Stimulated activated naive CD8-positive, alpha-beta T cell treated with anti-CD3 and anti-CD28 coated beads, Interleukin-15, amount 100 ng/mL, for 72 hours (primary cell): ENCODE measurements around the gene WDR74.
"Not testable (repeated sequence)": the region's sequence is repeated elsewhere in the genome, so short reads cannot be mapped to it uniquely, and the experiment has no call there.

ENCODE experiments used
- ATAC-seq: fragments of 150-1000 bp; cut with Tn5 transposase; 2 replicates; pipeline ENCODE4 v1.10.0; 2021; ENCODE audit warnings: mild to moderate bottlenecking, moderate library complexity
- DNase-seq, 2 donors: peaks; one replicate each; pipeline ENCODE4 v3.0.0; 2021 to 2022
- H3K27ac Mint-ChIP-seq, 2 donors: one replicate each; pipeline ENCODE4 v1.8.0; 2022; ENCODE audit warnings: mild to moderate bottlenecking in 2 of 2, mixed read lengths in 2 of 2, moderate library complexity in 2 of 2
- H3K27me3 Mint-ChIP-seq: one replicate; pipeline ENCODE4 v1.8.0; 2022; ENCODE audit warnings: mixed read lengths
- H3K4me1 Mint-ChIP-seq: one replicate; pipeline ENCODE4 v1.8.0; 2022; ENCODE audit warnings: mild to moderate bottlenecking, mixed read lengths
- H3K4me3 Mint-ChIP-seq, 2 donors: one replicate each; pipeline ENCODE4 v1.8.0; 2022; ENCODE audit warnings: mild to moderate bottlenecking in 2 of 2, mixed read lengths in 2 of 2, moderate library complexity in 1 of 2
- H3K9me3 Mint-ChIP-seq, 2 donors: one replicate each; pipeline ENCODE4 v1.8.0; 2022; ENCODE audit warnings: mixed read lengths in 2 of 2

The WDR74 gene

GRCh38 chr11:62831520-62832335, 7.7 kb downstream of the WDR74 start, which contains the start of gene STX5:
Gene STX5 (minus strand): TSS chr11:62832051. CDS start chr11:62831243, 808 bp downstream.
- peak within 1 kb of the TSS; percentile 98 to 100 for H3K27ac Mint-ChIP-seq
- no peaks in the 10 kb centered on the region for H3K27me3 Mint-ChIP-seq
- DNase-seq (peak; percentile 99), ATAC-seq (peak; percentile 94)
- peak within 1 kb of the TSS; percentile 91 for H3K4me3 Mint-ChIP-seq
- H3K4me1 Mint-ChIP-seq: peaks cover 62% of the 10 kb centered on the region
- H3K9me3 Mint-ChIP-seq: no peaks in the 10 kb centered on the region

GRCh38 chr11:62830904-62831519, 8.4 kb downstream of the WDR74 start:
- peaks cover 57% of the 10 kb centered on the region for H3K4me1 Mint-ChIP-seq
- no peaks in the 10 kb centered on the region for H3K27me3 Mint-ChIP-seq
- H3K27ac Mint-ChIP-seq: peak overlapping the region; percentile 98 to 100
- H3K9me3 Mint-ChIP-seq: no peaks in the 10 kb centered on the region
- no peak for DNase-seq
- no peak for ATAC-seq
- H3K4me3 Mint-ChIP-seq: peak overlapping the region; percentile 91

GRCh38 chr11:62828130-62828529, 11.3 kb downstream of the WDR74 start:
- not testable (repeated sequence) for H3K27ac Mint-ChIP-seq, DNase-seq, ATAC-seq, H3K9me3 Mint-ChIP-seq, H3K27me3 Mint-ChIP-seq, H3K4me3 Mint-ChIP-seq
- H3K4me1 Mint-ChIP-seq: peaks cover 49% of the 10 kb centered on the region

- no peaks in the 10 kb centered on the region for H3K9me3 Mint-ChIP-seq
- no peak for ATAC-seq
- no peak overlapping the region for H3K4me3 Mint-ChIP-seq
- H3K27ac Mint-ChIP-seq: peak overlapping the region in 1 of 2 donors; percentile 93
- no peak for DNase-seq
- H3K4me1 Mint-ChIP-seq: peaks cover 18% of the 10 kb centered on the region
- no peaks in the 10 kb centered on the region for H3K27me3 Mint-ChIP-seq
Measured at GRCh38 chr11:62823677-62824076, 15.7 kb downstream of the WDR74 start.

GRCh38 chr11:62817129-62817528, 22.3 kb downstream of the WDR74 start:
- no peak for DNase-seq

GRCh38 chr11:62816557-62816956, 22.8 kb downstream of the WDR74 start:
- H3K4me1 Mint-ChIP-seq: no peaks in the 10 kb centered on the region
- H3K9me3 Mint-ChIP-seq: no peaks in the 10 kb centered on the region
- H3K27me3 Mint-ChIP-seq: no peaks in the 10 kb centered on the region
- no peak overlapping the region for H3K4me3 Mint-ChIP-seq
- no peak for DNase-seq
- no peak for ATAC-seq
- no peak overlapping the region for H3K27ac Mint-ChIP-seq

More at GRCh38 chr11:62817129-62817528, 22.3 kb downstream of the WDR74 start:
- H3K9me3 Mint-ChIP-seq: no peaks in the 10 kb centered on the region
- ATAC-seq: no peak
- no peaks in the 10 kb centered on the region for H3K4me1 Mint-ChIP-seq
- H3K27ac Mint-ChIP-seq: no peak overlapping the region
- no peak overlapping the region for H3K4me3 Mint-ChIP-seq
- no peaks in the 10 kb centered on the region for H3K27me3 Mint-ChIP-seq

- peaks cover 2% of the 10 kb centered on the region for H3K4me1 Mint-ChIP-seq
- H3K27me3 Mint-ChIP-seq: no peaks in the 10 kb centered on the region
- H3K27ac Mint-ChIP-seq: peak overlapping the region; percentile 7 to 31
- no peak overlapping the region for H3K4me3 Mint-ChIP-seq
- no peaks in the 10 kb centered on the region for H3K9me3 Mint-ChIP-seq
- ATAC-seq (no peak), DNase-seq (no peak)
Measured at GRCh38 chr11:62811659-62812058, 27.7 kb downstream of the WDR74 start.

- DNase-seq (no peak), ATAC-seq (no peak)
- no peaks in the 10 kb centered on the region for H3K27me3 Mint-ChIP-seq
- H3K4me3 Mint-ChIP-seq: no peak overlapping the region
- H3K27ac Mint-ChIP-seq: peak overlapping the region in 1 of 2 donors; percentile 2
- H3K9me3 Mint-ChIP-seq: no peaks in the 10 kb centered on the region
- H3K4me1 Mint-ChIP-seq: peaks cover 9% of the 10 kb centered on the region
Measured at GRCh38 chr11:62810748-62811147, 28.6 kb downstream of the WDR74 start.

GRCh38 chr11:62806611-62807121, 32.7 kb downstream of the WDR74 start:
- no peak for DNase-seq
- Mint-ChIP-seq H3K4me3 (peak overlapping the region; percentile 99), H3K27ac (peak overlapping the region in 1 of 2 donors; percentile 72), H3K9me3 (no peaks in the 10 kb centered on the region), H3K27me3 (no peaks in the 10 kb centered on the region), H3K4me1 (peaks cover 44% of the 10 kb centered on the region)
- ATAC-seq: no peak

GRCh38 chr11:62805961-62806441, 33.4 kb downstream of the WDR74 start:
- H3K4me1 Mint-ChIP-seq: peaks cover 48% of the 10 kb centered on the region
- H3K9me3 Mint-ChIP-seq: no peaks in the 10 kb centered on the region
- peak; percentile 25 to 32 for DNase-seq

GRCh38 chr11:62805076-62805892, 34.1 kb downstream of the WDR74 start, which contains the start of gene NXF1:
Gene NXF1 (minus strand): TSS chr11:62805440. CDS start chr11:62805356, 84 bp downstream.
- ATAC-seq: peak; percentile 88
- Mint-ChIP-seq H3K27me3 (no peaks in the 10 kb centered on the region), H3K27ac (peak within 1 kb of the TSS; percentile 99), H3K4me3 (peak within 1 kb of the TSS; percentile 99), H3K9me3 (no peaks in the 10 kb centered on the region), H3K4me1 (peaks cover 48% of the 10 kb centered on the region)
- DNase-seq: peak; percentile 97 to 99

More at GRCh38 chr11:62805961-62806441, 33.4 kb downstream of the WDR74 start:
- Mint-ChIP-seq H3K27ac (peak overlapping the region; percentile 72 to 99), H3K27me3 (no peaks in the 10 kb centered on the region), H3K4me3 (peak overlapping the region; percentile 99)
- ATAC-seq: peak; percentile 48

- Mint-ChIP-seq H3K4me3 (peak overlapping the region; percentile 99), H3K27ac (peak overlapping the region; percentile 91 to 95), H3K27me3 (no peaks in the 10 kb centered on the region), H3K9me3 (no peaks in the 10 kb centered on the region), H3K4me1 (peaks cover 54% of the 10 kb centered on the region)
- DNase-seq (no peak), ATAC-seq (peak; percentile 60)
Measured at GRCh38 chr11:62804310-62805075, 34.9 kb downstream of the WDR74 start.

- no peak for ATAC-seq
- Mint-ChIP-seq H3K27ac (peak overlapping the region in 1 of 2 donors; percentile 19), H3K4me1 (peaks cover 59% of the 10 kb centered on the region), H3K27me3 (no peaks in the 10 kb centered on the region), H3K4me3 (no peak overlapping the region), H3K9me3 (no peaks in the 10 kb centered on the region)
- no peak for DNase-seq
Measured at GRCh38 chr11:62801071-62801470, 38.3 kb downstream of the WDR74 start.

- Mint-ChIP-seq H3K27ac (peak overlapping the region; percentile 76 to 93), H3K4me3 (no peak overlapping the region), H3K4me1 (peaks cover 54% of the 10 kb centered on the region), H3K27me3 (no peaks in the 10 kb centered on the region), H3K9me3 (no peaks in the 10 kb centered on the region)
- peak; percentile 44 for ATAC-seq
- no peak for DNase-seq
Measured at GRCh38 chr11:62799486-62799885, 39.9 kb downstream of the WDR74 start.
